ENCODE results near the gene MTA2. TPM values are rescaled to one million over a fixed set of nuclear protein-coding genes. Genes with fewer than 3 reads are reported as not detected.

MTA2 gene
- polyA plus RNA-seq, 1 donor from 2014 or later = 130 TPM

DNA sequence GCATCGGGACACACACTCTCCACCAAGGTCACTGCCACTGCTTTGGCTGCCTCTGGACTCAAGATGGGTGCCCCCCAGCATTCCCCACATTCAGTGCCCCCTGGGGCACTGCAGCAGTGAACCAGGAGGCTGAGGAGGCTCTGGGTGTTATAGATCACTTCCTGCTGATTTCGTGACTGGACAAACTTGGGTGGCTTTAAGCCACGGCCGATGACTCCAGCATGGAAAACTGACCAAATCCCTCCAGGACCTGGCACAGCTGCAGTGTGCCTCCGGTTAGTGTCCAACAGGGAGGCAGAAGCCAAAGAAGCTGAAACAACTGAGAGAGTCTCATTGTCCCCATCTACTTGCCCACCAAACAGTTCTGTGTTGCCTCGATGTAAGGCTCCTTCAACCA, 45.9 kb upstream of the MTA2 start:
- Histone ChIP-seq H3K4me3 (ENCODE audit: low read length) (no peak overlapping the region), H4K20me1 (ENCODE audit: insufficient read depth) (no peaks in the 10 kb centered on the region), H3F3A (ENCODE audit: insufficient read depth, low read length, poor library complexity, severe bottlenecking) (no peaks in the 10 kb centered on the region), H3K9me2 (ENCODE audit: insufficient read depth, low read length) (no peaks in the 10 kb centered on the region), H3K79me2 (replicated peaks; ENCODE audit: insufficient read depth, low read length) (peaks cover 33% of the 10 kb centered on the region), H3K27ac (ENCODE audit: low read length) (no peak overlapping the region), H3K27me3 (ENCODE audit: insufficient read depth, low read depth, low read length) (no peaks in the 10 kb centered on the region), H3K36me3 (ENCODE audit: insufficient read depth, low read length) (no peaks in the 10 kb centered on the region), H2AFZ (ENCODE audit: low read depth, low read length) (no peak overlapping the region), H3K9me3 (ENCODE audit: low read length) (no peaks in the 10 kb centered on the region), H3K9ac (ENCODE audit: low read length) (no peak overlapping the region), H3K4me2 (ENCODE audit: low read length) (no peak overlapping the region)
- TF ChIP-seq EP300 (conservative IDR thresholded peaks at IDR 0.05; ENCODE audit: poor library complexity, severe bottlenecking) (no peak), POLR2AphosphoS5 (IDR thresholded peaks at IDR 0.05) (no peak), RAD21 (conservative IDR thresholded peaks at IDR 0.05) (no peak), TAF1 (IDR thresholded peaks at IDR 0.05; ENCODE audit: low read depth) (no peak)

DNA sequence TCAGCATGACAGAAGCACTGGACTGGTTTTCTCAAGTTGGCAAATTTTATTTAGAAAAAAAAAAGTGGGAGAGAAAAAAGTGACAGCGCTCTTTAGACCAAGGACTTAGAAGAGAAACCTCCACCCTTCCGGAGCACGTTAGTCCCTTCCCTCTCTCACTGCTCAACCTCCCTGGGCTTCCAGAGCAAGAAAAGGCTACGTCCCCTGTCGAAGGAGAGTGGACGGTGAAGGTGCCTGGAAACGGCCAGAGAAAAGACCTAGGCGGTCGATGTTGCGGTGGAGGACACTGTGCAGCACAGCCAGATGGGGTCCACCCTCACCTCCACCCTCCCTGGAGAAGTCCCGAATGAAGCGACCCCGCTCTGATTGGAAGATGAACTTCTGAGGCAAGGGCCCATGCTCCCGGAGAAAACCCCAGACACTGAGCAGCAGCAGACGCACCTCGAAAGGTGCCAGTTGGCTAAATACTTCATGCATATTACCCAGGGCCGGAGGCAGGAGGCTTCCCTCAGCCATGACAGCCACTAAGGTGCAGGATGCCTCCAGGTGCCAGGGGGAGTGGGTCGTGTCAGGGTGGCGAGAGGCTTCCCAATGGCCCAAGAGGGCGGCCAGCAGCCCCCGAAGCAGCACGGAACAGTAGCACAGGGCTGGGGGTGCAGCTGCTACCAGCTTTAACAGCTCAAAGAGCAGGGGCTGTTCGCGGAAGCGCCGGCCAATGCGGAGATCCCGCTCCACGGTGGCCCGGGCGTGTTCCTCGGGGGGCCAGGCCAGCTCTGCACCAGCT, 45.4 kb upstream of the MTA2 start:
- Histone ChIP-seq H3K4me3 (ENCODE audit: low read length) (peak overlapping the region; percentile 99), H3K27me3 (ENCODE audit: insufficient read depth, low read depth, low read length) (no peaks in the 10 kb centered on the region), H3K4me2 (ENCODE audit: low read length) (no peak overlapping the region), H3K27ac (ENCODE audit: low read length) (no peak overlapping the region), H3K9me2 (ENCODE audit: insufficient read depth, low read length) (no peaks in the 10 kb centered on the region), H3K79me2 (replicated peaks; ENCODE audit: insufficient read depth, low read length) (peaks cover 28% of the 10 kb centered on the region), H3K9ac (ENCODE audit: low read length) (no peak overlapping the region), H3F3A (ENCODE audit: insufficient read depth, low read length, poor library complexity, severe bottlenecking) (no peaks in the 10 kb centered on the region), H4K20me1 (ENCODE audit: insufficient read depth) (no peaks in the 10 kb centered on the region), H3K9me3 (ENCODE audit: low read length) (no peaks in the 10 kb centered on the region), H3K36me3 (ENCODE audit: insufficient read depth, low read length) (no peaks in the 10 kb centered on the region), H2AFZ (ENCODE audit: low read depth, low read length) (no peak overlapping the region)
- TF ChIP-seq EZH2 (IDR thresholded peaks at IDR 0.05; ENCODE audit: borderline replicate concordance, insufficient read depth, low read length, poor library complexity, severe bottlenecking) (no peak), RAD21 (conservative IDR thresholded peaks at IDR 0.05) (no peak), POLR2AphosphoS5 (IDR thresholded peaks at IDR 0.05) (no peak)
- TF ChIP-seq, protein P1, sequence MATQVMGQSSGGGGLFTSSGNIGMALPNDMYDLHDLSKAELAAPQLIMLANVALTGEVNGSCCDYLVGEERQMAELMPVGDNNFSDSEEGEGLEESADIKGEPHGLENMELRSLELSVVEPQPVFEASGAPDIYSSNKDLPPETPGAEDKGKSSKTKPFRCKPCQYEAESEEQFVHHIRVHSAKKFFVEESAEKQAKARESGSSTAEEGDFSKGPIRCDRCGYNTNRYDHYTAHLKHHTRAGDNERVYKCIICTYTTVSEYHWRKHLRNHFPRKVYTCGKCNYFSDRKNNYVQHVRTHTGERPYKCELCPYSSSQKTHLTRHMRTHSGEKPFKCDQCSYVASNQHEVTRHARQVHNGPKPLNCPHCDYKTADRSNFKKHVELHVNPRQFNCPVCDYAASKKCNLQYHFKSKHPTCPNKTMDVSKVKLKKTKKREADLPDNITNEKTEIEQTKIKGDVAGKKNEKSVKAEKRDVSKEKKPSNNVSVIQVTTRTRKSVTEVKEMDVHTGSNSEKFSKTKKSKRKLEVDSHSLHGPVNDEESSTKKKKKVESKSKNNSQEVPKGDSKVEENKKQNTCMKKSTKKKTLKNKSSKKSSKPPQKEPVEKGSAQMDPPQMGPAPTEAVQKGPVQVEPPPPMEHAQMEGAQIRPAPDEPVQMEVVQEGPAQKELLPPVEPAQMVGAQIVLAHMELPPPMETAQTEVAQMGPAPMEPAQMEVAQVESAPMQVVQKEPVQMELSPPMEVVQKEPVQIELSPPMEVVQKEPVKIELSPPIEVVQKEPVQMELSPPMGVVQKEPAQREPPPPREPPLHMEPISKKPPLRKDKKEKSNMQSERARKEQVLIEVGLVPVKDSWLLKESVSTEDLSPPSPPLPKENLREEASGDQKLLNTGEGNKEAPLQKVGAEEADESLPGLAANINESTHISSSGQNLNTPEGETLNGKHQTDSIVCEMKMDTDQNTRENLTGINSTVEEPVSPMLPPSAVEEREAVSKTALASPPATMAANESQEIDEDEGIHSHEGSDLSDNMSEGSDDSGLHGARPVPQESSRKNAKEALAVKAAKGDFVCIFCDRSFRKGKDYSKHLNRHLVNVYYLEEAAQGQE (IDR thresholded peaks at IDR 0.05; ENCODE audit: borderline replicate concordance) = no peak

DNA sequence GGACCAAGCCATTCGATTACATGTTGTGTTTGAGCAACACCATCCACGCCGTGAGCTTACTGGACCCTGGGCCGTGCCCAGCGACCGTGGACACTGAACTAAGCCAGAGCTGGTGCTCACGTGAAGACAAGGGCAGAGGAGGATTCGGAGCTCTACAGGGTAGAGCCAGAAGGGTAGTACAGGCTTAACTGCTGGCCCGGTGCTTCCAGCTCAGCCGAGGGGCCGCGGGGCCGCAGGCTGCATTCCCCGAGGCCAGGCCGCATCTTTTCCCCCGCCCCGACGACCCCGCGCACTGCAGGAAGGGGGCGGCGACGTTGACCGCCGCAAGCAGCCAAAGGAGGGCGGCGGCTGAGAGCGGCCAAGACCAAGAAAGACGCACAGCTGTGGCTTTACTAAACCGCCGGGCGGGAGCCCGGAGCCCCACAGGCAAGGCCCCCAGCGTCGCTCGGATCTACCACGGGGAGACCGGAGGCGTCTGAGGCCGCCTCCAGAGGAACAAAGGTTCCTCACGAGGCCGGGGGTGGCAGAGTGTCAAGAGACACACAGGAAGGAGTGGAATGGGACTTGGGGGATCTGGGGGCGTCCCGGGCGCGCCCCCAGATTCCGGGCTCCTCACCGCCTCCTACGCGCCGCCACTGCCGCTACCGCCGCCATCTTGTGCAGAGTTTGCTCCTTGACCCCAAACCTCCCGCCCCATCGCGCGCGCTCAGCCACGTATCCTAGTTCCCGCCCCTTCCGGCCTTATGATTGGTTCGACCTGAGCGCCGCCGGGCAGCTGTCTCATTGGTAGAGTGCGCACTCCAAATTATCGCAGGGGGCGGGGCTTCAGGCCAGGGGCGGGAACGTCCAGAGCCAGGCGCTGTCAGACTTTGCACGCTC, 44.5 kb upstream of the MTA2 start, which contains the start of gene GANAB:
GANAB (minus strand) TSS at position 668 of the 879 bp plus-strand sequence; CDS start at position 654, 14 bp downstream.
- Histone ChIP-seq H3K27ac (ENCODE audit: low read length) (peak within 1 kb of the TSS; percentile 81), H3K27me3 (ENCODE audit: insufficient read depth, low read depth, low read length) (no peaks in the 10 kb centered on the region)

More for the DNA sequence above, 44.5 kb upstream of the MTA2 start, which contains the start of gene GANAB:
- H3K9me3 ChIP-seq (ENCODE audit: low read length) = no peaks in the 10 kb centered on the region
- peak within 1 kb of the TSS; percentile 90 for H3K9ac ChIP-seq (ENCODE audit: low read length)
- no peaks in the 10 kb centered on the region for H3K36me3 ChIP-seq (ENCODE audit: insufficient read depth, low read length)
- H3K79me2 ChIP-seq (replicated peaks; ENCODE audit: insufficient read depth, low read length) = peaks cover 21% of the 10 kb centered on the region
- peak within 1 kb of the TSS; percentile 99 for H3K4me3 ChIP-seq (ENCODE audit: low read length)
- no peaks in the 10 kb centered on the region for H3F3A ChIP-seq (ENCODE audit: insufficient read depth, low read length, poor library complexity, severe bottlenecking)
- H2AFZ ChIP-seq (ENCODE audit: low read depth, low read length) = peak within 1 kb of the TSS; percentile 33
- H3K9me2 ChIP-seq (ENCODE audit: insufficient read depth, low read length) = no peaks in the 10 kb centered on the region
- peak within 1 kb of the TSS; percentile 92 for H3K4me2 ChIP-seq (ENCODE audit: low read length)
- no peaks in the 10 kb centered on the region for H4K20me1 ChIP-seq (ENCODE audit: insufficient read depth)
- TF ChIP-seq RAD21 (conservative IDR thresholded peaks at IDR 0.05) = no peak
- TF ChIP-seq, protein P2, sequence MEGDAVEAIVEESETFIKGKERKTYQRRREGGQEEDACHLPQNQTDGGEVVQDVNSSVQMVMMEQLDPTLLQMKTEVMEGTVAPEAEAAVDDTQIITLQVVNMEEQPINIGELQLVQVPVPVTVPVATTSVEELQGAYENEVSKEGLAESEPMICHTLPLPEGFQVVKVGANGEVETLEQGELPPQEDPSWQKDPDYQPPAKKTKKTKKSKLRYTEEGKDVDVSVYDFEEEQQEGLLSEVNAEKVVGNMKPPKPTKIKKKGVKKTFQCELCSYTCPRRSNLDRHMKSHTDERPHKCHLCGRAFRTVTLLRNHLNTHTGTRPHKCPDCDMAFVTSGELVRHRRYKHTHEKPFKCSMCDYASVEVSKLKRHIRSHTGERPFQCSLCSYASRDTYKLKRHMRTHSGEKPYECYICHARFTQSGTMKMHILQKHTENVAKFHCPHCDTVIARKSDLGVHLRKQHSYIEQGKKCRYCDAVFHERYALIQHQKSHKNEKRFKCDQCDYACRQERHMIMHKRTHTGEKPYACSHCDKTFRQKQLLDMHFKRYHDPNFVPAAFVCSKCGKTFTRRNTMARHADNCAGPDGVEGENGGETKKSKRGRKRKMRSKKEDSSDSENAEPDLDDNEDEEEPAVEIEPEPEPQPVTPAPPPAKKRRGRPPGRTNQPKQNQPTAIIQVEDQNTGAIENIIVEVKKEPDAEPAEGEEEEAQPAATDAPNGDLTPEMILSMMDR (IDR thresholded peaks at IDR 0.05; ENCODE audit: poor library complexity, severe bottlenecking) = peak; percentile 13
- TF ChIP-seq EP300 (conservative IDR thresholded peaks at IDR 0.05; ENCODE audit: poor library complexity, severe bottlenecking) = peak; percentile 28
- TF ChIP-seq EZH2 (IDR thresholded peaks at IDR 0.05; ENCODE audit: borderline replicate concordance, insufficient read depth, low read length, poor library complexity, severe bottlenecking) = no peak
- TF ChIP-seq POLR2AphosphoS5 (IDR thresholded peaks at IDR 0.05) = peak; percentile 97
- peak; percentile 92 for TF ChIP-seq TAF1 (IDR thresholded peaks at IDR 0.05; ENCODE audit: low read depth)
- no peak for TF ChIP-seq SMC3 (conservative IDR thresholded peaks at IDR 0.05; ENCODE audit: poor library complexity)
- TF ChIP-seq MXI1 (conservative IDR thresholded peaks at IDR 0.05; ENCODE audit: poor library complexity, severe bottlenecking) = peak; percentile 75
- TF ChIP-seq, protein P1 (IDR thresholded peaks at IDR 0.05; ENCODE audit: borderline replicate concordance) = peak; percentile 79
